Activated CD8-positive, alpha-beta memory T cell treated with anti-CD3 and anti-CD28 coated beads for 24 hours (primary cell): ENCODE measurements around the gene SNX7.

Source experiments
- DNase-seq: peaks from one replicate; pipeline ENCODE4 v3.0.0-alpha.2; 2020

SNX7 gene

GRCh38 chr1:98697781-98698180 is 36.3 kb downstream of the SNX7 start:
- DNase-seq: no peak

- DNase-seq: no peak
Observed at GRCh38 chr1:98698625-98699024, 37.1 kb downstream of the SNX7 start.

- no peak for DNase-seq
Observed at GRCh38 chr1:98700228-98700627, 38.7 kb downstream of the SNX7 start.

GRCh38 chr1:98702976-98703375 is 41.5 kb downstream of the SNX7 start:
- DNase-seq: no peak

GRCh38 chr1:98704474-98704873 is 43.0 kb downstream of the SNX7 start:
- no peak for DNase-seq

GRCh38 chr1:98704971-98705370 is 43.5 kb downstream of the SNX7 start:
- no peak for DNase-seq

- DNase-seq: no peak
Observed at GRCh38 chr1:98705591-98705990, 44.1 kb downstream of the SNX7 start.

GRCh38 chr1:98706173-98706843 is 44.8 kb downstream of the SNX7 start:
- DNase-seq: no peak

- no peak for DNase-seq
Observed at GRCh38 chr1:98707556-98707955, 46.0 kb downstream of the SNX7 start.

- no peak for DNase-seq
Observed at GRCh38 chr1:98709906-98710305, 48.4 kb downstream of the SNX7 start.

- no peak for DNase-seq
Observed at GRCh38 chr1:98723574-98723973, 62.1 kb downstream of the SNX7 start.

- no peak for DNase-seq
Observed at GRCh38 chr1:98732985-98733781, 71.7 kb downstream of the SNX7 start.

GRCh38 chr1:98733782-98734112 is 72.2 kb downstream of the SNX7 start:
- no peak for DNase-seq

GRCh38 chr1:98735756-98736155 is 74.2 kb downstream of the SNX7 start:
- DNase-seq: no peak

GRCh38 chr1:98737835-98738234 is 76.3 kb downstream of the SNX7 start:
- DNase-seq: no peak

GRCh38 chr1:98739762-98740161 is 78.2 kb downstream of the SNX7 start:
- DNase-seq: no peak

GRCh38 chr1:98741164-98741563 is 79.6 kb downstream of the SNX7 start:
- DNase-seq: no peak

GRCh38 chr1:98749152-98749756 is 87.7 kb downstream of the SNX7 start:
- no peak for DNase-seq

GRCh38 chr1:98754176-98754575 is 92.7 kb downstream of the SNX7 start:
- no peak for DNase-seq

GRCh38 chr1:98761219-98761865 is 99.8 kb downstream of the SNX7 start:
- no peak for DNase-seq

- DNase-seq: no peak
Observed at GRCh38 chr1:98763488-98764150, 102.1 kb downstream of the SNX7 start.

GRCh38 chr1:98764485-98764884 is 103.0 kb downstream of the SNX7 start:
- no peak for DNase-seq

GRCh38 chr1:98766255-98766654 is 104.7 kb downstream of the SNX7 start:
- no peak for DNase-seq
